Left cardiac atrium (tissue), 4 donors: ENCODE data around the gene HMGB2. TPM values are rescaled to one million over a fixed set of nuclear protein-coding genes. Genes with fewer than 3 reads are reported as not detected.
A peak's percentile ranks its signal among the peaks of the same experiment; 100 is the strongest.

Source experiments
- ATAC-seq, 2 donors: fragments of 200-7000 bp; cut with Tn5 transposase; one replicate each; pipeline ENCODE4 v1.9.1; 2020; ENCODE audit warnings: mild to moderate bottlenecking in 2 of 2, moderate library complexity in 2 of 2
- DNase-seq: peaks from one replicate; pipeline ENCODE4 v3.0.0-alpha.2; 2020
- intact Hi-C, 2 donors: fragments of 100-400 bp; cut with DNase I; formaldehyde crosslinking; loops; one replicate each; pipeline versions ENCODE4 v1.14.1 to v1.15.1; 2022 to 2023
- long read RNA-seq: library from polyadenylated mRNA; unstranded; transcript quantifications from one replicate; pipeline ENCODE4 v2.0.0, GENCODE V29; 2021
- total RNA-seq, 2 donors: library from RNA; stranded (reverse); fragmentation: NEBNext Ultra II Directional; extraction: Animal tissue kit (Norgen Biotek cat#: 25700); gene quantifications; one replicate each; pipeline ENCODE4 v1.2.1, GENCODE V29; 2021
- donor health status: DM: no; HTN: yes; CAD: no.
- donor health status: DM: no; HTN: yes; CAD: no; lungs with severe emphysema.
- donor health status: DM: yes; HTN: yes; CAD: no.
- donor health status: Dilated cardiomyopathy.

The HMGB2 gene
- 10 to 100 TPM; 40.0 to 44.0 TPM for total RNA-seq
- long read RNA-seq, partial matches to known transcripts, result 0 of 10 reads
- long read RNA-seq, other reads (novel, unspliced or antisense), result 4 of 10 reads

- intact Hi-C loops, result loop anchor here in 1 of 2 donors (2.0 kb wide), 1 partner anchor 35 kb away; no protein-coding TSS in a partner anchor
- peak; percentile 96 to 98 for ATAC-seq
- peak; percentile 100 for DNase-seq
Measured at GRCh38 chr4:173334085-173334890, at the start of gene HMGB2. TSS of gene HMGB2 (minus strand) at chr4:173334358. CDS start at chr4:173333649, 709 bp downstream.

- no peak for DNase-seq
- ATAC-seq, result no peak
- intact Hi-C loops, result no loop called here
Measured at GRCh38 chr4:173382349-173382748, 48.2 kb upstream of the HMGB2 start.

GRCh38 chr4:173381610-173382009, 47.5 kb upstream of the HMGB2 start:
- intact Hi-C loops, result no loop called here
- no peak for DNase-seq
- ATAC-seq, result no peak

GRCh38 chr4:173380987-173381386, 46.8 kb upstream of the HMGB2 start:
- ATAC-seq, result no peak

GRCh38 chr4:173379929-173380328, 45.8 kb upstream of the HMGB2 start:
- ATAC-seq (no peak), DNase-seq (no peak)
- intact Hi-C loops, result no loop called here

More at GRCh38 chr4:173380987-173381386, 46.8 kb upstream of the HMGB2 start:
- no peak for DNase-seq
- intact Hi-C loops, result no loop called here

GRCh38 chr4:173374588-173374987, 40.4 kb upstream of the HMGB2 start:
- DNase-seq (no peak), ATAC-seq (no peak)
- intact Hi-C loops, result no loop called here

GRCh38 chr4:173371292-173372192, 37.4 kb upstream of the HMGB2 start:
- DNase-seq (peak; percentile 83), ATAC-seq (peak; percentile 24 to 39)
- intact Hi-C loops, result no loop called here

GRCh38 chr4:173370477-173371291, 36.5 kb upstream of the HMGB2 start, which contains the start of gene SAP30:
TSS of gene SAP30 (plus strand) at chr4:173370954. CDS start at chr4:173371183, 229 bp downstream.
- DNase-seq (peak; percentile 99), ATAC-seq (peak; percentile 95 to 97)
- intact Hi-C loops, result no loop called here

GRCh38 chr4:173370130-173370476, 35.9 kb upstream of the HMGB2 start:
- intact Hi-C loops, result no loop called here
- DNase-seq (peak; percentile 77), ATAC-seq (peak; percentile 2 to 12)

- intact Hi-C loops, result loop anchor here in 1 of 2 donors (2.0 kb wide), 1 partner anchor 33 kb away; the partner anchor contains the start of gene HMGB2
- DNase-seq (no peak), ATAC-seq (no peak)
Measured at GRCh38 chr4:173367946-173368345, 33.8 kb upstream of the HMGB2 start.

GRCh38 chr4:173367285-173367684, 33.1 kb upstream of the HMGB2 start:
- ATAC-seq (no peak), DNase-seq (no peak)
- intact Hi-C loops, result no loop called here

GRCh38 chr4:173365359-173365996, 31.3 kb upstream of the HMGB2 start:
- DNase-seq (no peak), ATAC-seq (no peak)
- intact Hi-C loops, result no loop called here

- intact Hi-C loops, result no loop called here
Measured at GRCh38 chr4:173362666-173363065, 28.5 kb upstream of the HMGB2 start.

GRCh38 chr4:173360587-173361221, 26.5 kb upstream of the HMGB2 start:
- DNase-seq, result no peak
- ATAC-seq, result peak in 1 of 2 donors; percentile 45
- intact Hi-C loops, result no loop called here

More at GRCh38 chr4:173362666-173363065, 28.5 kb upstream of the HMGB2 start:
- DNase-seq (no peak), ATAC-seq (no peak)

- no peak for DNase-seq
- no peak for ATAC-seq
- intact Hi-C loops, result no loop called here
Measured at GRCh38 chr4:173357939-173358338, 23.8 kb upstream of the HMGB2 start.

- DNase-seq, result no peak
- ATAC-seq, result no peak
- intact Hi-C loops, result no loop called here
Measured at GRCh38 chr4:173347467-173347866, 13.3 kb upstream of the HMGB2 start.

GRCh38 chr4:173346074-173346473, 11.9 kb upstream of the HMGB2 start:
- DNase-seq (no peak), ATAC-seq (no peak)
- intact Hi-C loops, result no loop called here

- intact Hi-C loops, result no loop called here
- ATAC-seq, result no peak
Measured at GRCh38 chr4:173345648-173346047, 11.5 kb upstream of the HMGB2 start.

More at GRCh38 chr4:173345648-173346047, 11.5 kb upstream of the HMGB2 start:
- DNase-seq, result no peak
